H9 (cell line): ENCODE measurements around the gene CCDC172. TPM values are rescaled to one million over a fixed set of nuclear protein-coding genes. Genes with fewer than 3 reads are reported as not detected.

Source experiments
- DNase-seq: peaks from one replicate; pipeline ENCODE4 v3.0.0-alpha.2; 2017
- H2AFZ ChIP-seq: one replicate; pipeline ENCODE4 v1.6.1; 2013; ENCODE audit warnings: mild to moderate bottlenecking, low read length, control low read depth, moderate library complexity
- H2AK5ac ChIP-seq: 2 replicates; pipeline ENCODE4 v1.6.1; 2013; ENCODE audit warnings: low read length, control low read depth, mixed read lengths; ENCODE audit not compliant: insufficient read length
- H2BK120ac ChIP-seq: one replicate; pipeline ENCODE4 v1.6.1; 2013; ENCODE audit warnings: low read depth, mild to moderate bottlenecking, low read length, control low read depth, inconsistent platforms; ENCODE audit not compliant: poor library complexity, severe bottlenecking
- H2BK12ac ChIP-seq: 2 replicates; pipeline ENCODE4 v1.6.1; 2013; ENCODE audit warnings: low read length, control low read depth, mixed read lengths, low read depth; ENCODE audit not compliant: insufficient read length
- H2BK15ac ChIP-seq: 2 replicates; pipeline ENCODE4 v1.6.1; 2013; ENCODE audit warnings: low read depth, low read length, control low read depth
- H2BK20ac ChIP-seq: one replicate; pipeline ENCODE4 v1.6.1; 2013; ENCODE audit warnings: low read depth, mild to moderate bottlenecking, low read length, control low read depth, inconsistent platforms; ENCODE audit not compliant: poor library complexity, severe bottlenecking
- H2BK5ac ChIP-seq: 2 replicates; pipeline ENCODE4 v1.6.1; 2013; ENCODE audit warnings: low read length, control low read depth, mixed read lengths; ENCODE audit not compliant: insufficient read length
- H3K14ac ChIP-seq: 2 replicates; pipeline ENCODE4 v1.6.1; 2013; ENCODE audit warnings: low read length, control low read depth; ENCODE audit not compliant: insufficient read depth
- H3K18ac ChIP-seq: 2 replicates; pipeline ENCODE4 v1.6.1; 2013; ENCODE audit warnings: low read depth, mild to moderate bottlenecking, mixed read lengths, low read length, control low read depth; ENCODE audit not compliant: insufficient read length
- H3K23ac ChIP-seq: 2 replicates; pipeline ENCODE4 v1.6.1; 2013; ENCODE audit warnings: low read length, control low read depth, mixed read lengths, low read depth; ENCODE audit not compliant: insufficient read length
- H3K23me2 ChIP-seq: 2 replicates; pipeline ENCODE4 v1.6.1; 2013; ENCODE audit warnings: low read depth, mild to moderate bottlenecking, mixed read lengths, low read length, control low read depth; ENCODE audit not compliant: insufficient read length, poor library complexity, severe bottlenecking
- H3K27ac ChIP-seq: 2 replicates; pipeline ENCODE4 v1.5.1; 2013; ENCODE audit warnings: low read length, control low read depth, mixed read lengths, low read depth; ENCODE audit not compliant: insufficient read length
- H3K27me3 ChIP-seq: 2 replicates; pipeline ENCODE4 v1.6.1; 2013; ENCODE audit warnings: low read length, control low read depth, inconsistent platforms; ENCODE audit not compliant: insufficient read depth
- H3K4ac ChIP-seq: 2 replicates; pipeline ENCODE4 v1.6.1; 2013; ENCODE audit warnings: low read depth, mild to moderate bottlenecking, control low read depth, inconsistent platforms, low read length, moderate library complexity
- H3K4me1 ChIP-seq: 2 replicates; pipeline ENCODE4 v1.6.1; 2013; ENCODE audit warnings: low read length, control low read depth, inconsistent platforms; ENCODE audit not compliant: insufficient read depth
- H3K4me2 ChIP-seq: 2 replicates; pipeline ENCODE4 v1.6.1; 2013; ENCODE audit warnings: low read length, control low read depth, mixed read lengths; ENCODE audit not compliant: insufficient read length, insufficient read depth
- H3K56ac ChIP-seq: 2 replicates; pipeline ENCODE4 v1.6.1; 2013; ENCODE audit warnings: low read depth, mild to moderate bottlenecking, mixed read lengths, low read length, control low read depth; ENCODE audit not compliant: insufficient read length
- H3K79me1 ChIP-seq: 2 replicates; pipeline ENCODE4 v1.6.1; 2013; ENCODE audit warnings: low read depth, mild to moderate bottlenecking, moderate library complexity, low read length, control low read depth, inconsistent platforms; ENCODE audit not compliant: insufficient read depth, poor library complexity, severe bottlenecking
- H3K79me2 ChIP-seq: 2 replicates; pipeline ENCODE4 v1.6.1; 2013; ENCODE audit warnings: low read length, control low read depth, inconsistent platforms; ENCODE audit not compliant: insufficient read depth
- H3K9ac ChIP-seq: 2 replicates; pipeline ENCODE4 v1.6.1; 2013; ENCODE audit warnings: low read length, control low read depth, mixed read lengths; ENCODE audit not compliant: insufficient read length; ENCODE audit errors: extremely low read depth
- H3K9me3 ChIP-seq: one replicate; pipeline ENCODE4 v1.6.1; 2013; ENCODE audit warnings: low read depth, low read length, inconsistent platforms; ENCODE audit not compliant: control insufficient read depth
- H3T11ph ChIP-seq: one replicate; pipeline ENCODE4 v1.6.1; 2013; ENCODE audit warnings: mild to moderate bottlenecking, low read length, control low read depth, inconsistent platforms
- H4K20me1 ChIP-seq: one replicate; pipeline ENCODE4 v1.6.1; 2013; ENCODE audit not compliant: control insufficient read depth, insufficient read length, insufficient read depth
- H4K5ac ChIP-seq: 2 replicates; pipeline ENCODE4 v1.6.1; 2013; ENCODE audit warnings: low read depth, mild to moderate bottlenecking, mixed read lengths, low read length, control low read depth; ENCODE audit not compliant: insufficient read length
- H4K8ac ChIP-seq: replicated peaks from 2 replicates; pipeline ENCODE4 v1.6.1; 2013; ENCODE audit warnings: low read length, control low read depth, mixed read lengths, low read depth; ENCODE audit not compliant: insufficient read length
- H4K91ac ChIP-seq: 2 replicates; pipeline ENCODE4 v1.6.1; 2013; ENCODE audit warnings: low read depth, mild to moderate bottlenecking, moderate library complexity, mixed read lengths, low read length, control low read depth; ENCODE audit not compliant: insufficient read length
- H3K27ac Mint-ChIP-seq, 3 experiments: 2 replicates in 2 of 3; 3 replicates in 1 of 3; pipeline ENCODE4 v1.8.0; 2020 to 2021; ENCODE audit warnings: mixed read lengths in 3 of 3, mild to moderate bottlenecking in 1 of 3, moderate library complexity in 1 of 3
- H3K27me3 Mint-ChIP-seq: 2 replicates; pipeline ENCODE4 v1.8.0; 2021; ENCODE audit warnings: low read depth, mild to moderate bottlenecking, moderate library complexity, mixed read lengths
- H3K36me3 Mint-ChIP-seq, 3 experiments: 2 replicates in 2 of 3; 3 replicates in 1 of 3; pipeline ENCODE4 v1.8.0; 2020 to 2021; ENCODE audit warnings: low read depth in 3 of 3, mixed read lengths in 3 of 3; ENCODE audit not compliant: insufficient read depth in 1 of 3
- H3K4me1 Mint-ChIP-seq, 2 experiments: 2 replicates each; pipeline ENCODE4 v1.8.0; 2020; ENCODE audit warnings: mixed read lengths in 2 of 2
- H3K4me3 Mint-ChIP-seq, 2 experiments: 2 replicates in 1 of 2; 3 replicates in 1 of 2; pipeline ENCODE4 v1.8.0; 2020 to 2021; ENCODE audit warnings: mild to moderate bottlenecking in 2 of 2, mixed read lengths in 2 of 2, moderate library complexity in 1 of 2
- H3K9me3 Mint-ChIP-seq, 2 experiments: 2 replicates in 1 of 2; 3 replicates in 1 of 2; pipeline ENCODE4 v1.8.0; 2020; ENCODE audit warnings: mild to moderate bottlenecking in 2 of 2, mixed read lengths in 2 of 2, moderate library complexity in 1 of 2
- WGBS: extraction: QIAGEN DNeasy Blood & Tissue Kit; methylation state at CpG from one replicate; pipeline ENCODE4 v1.1.7; 2013; ENCODE audit warnings: missing lambda C conversion rate, low lambda C conversion rate, mixed read lengths; ENCODE audit not compliant: insufficient read length; ENCODE audit errors: extremely low coverage; 5-methylcytosine and 5-hydroxymethylcytosine counted together
- total RNA-seq: library from RNA; stranded (reverse); gene quantifications from 2 replicates; pipeline ENCODE4 v1.2.1, GENCODE V29; 2021
- TF ChIP-seq, protein P1 (sequence below): fragments of 200-600 bp; sonication (generic); conservative IDR thresholded peaks from 3 replicates; pipeline ENCODE4 v1.8.0; 2021; ENCODE audit warnings: antibody characterized with exemption, mild to moderate bottlenecking

The CCDC172 gene
- total RNA-seq, 1 experiment from 2014 or later = 1.3 TPM

DNA sequence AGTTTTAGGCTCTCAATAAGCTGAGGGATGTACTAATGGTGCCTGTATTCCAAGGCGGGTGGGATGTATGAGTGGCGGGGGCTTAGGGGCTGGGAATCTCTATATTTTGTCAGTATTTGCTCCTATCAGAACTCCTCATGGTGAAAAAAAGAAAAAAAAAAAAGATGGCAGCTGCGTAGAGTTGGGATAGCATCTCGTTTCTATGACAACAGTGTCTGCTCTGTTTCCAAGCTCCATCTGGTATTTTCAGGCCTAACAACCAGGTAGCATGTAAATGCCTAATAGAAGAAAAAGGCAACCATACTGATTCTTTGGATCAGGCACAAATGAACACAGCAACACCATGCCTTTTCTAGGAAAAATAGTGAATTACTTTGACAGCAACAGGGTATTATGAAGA lies 11.7 kb upstream of the CCDC172 start:
- Histone ChIP-seq H4K5ac (no peak overlapping the region), H4K20me1 (no peaks in the 10 kb centered on the region), H2AFZ (no peak overlapping the region), H4K91ac (no peak overlapping the region), H3K4ac (no peak overlapping the region), H2BK5ac (no peak overlapping the region), H3K9ac (no peak overlapping the region), H2BK20ac (no peak overlapping the region), H3K4me1 (no peaks in the 10 kb centered on the region; the same call in 1 of the 2 replicates), H3K4me2 (no peak overlapping the region), H3K18ac (no peak overlapping the region), H3K56ac (no peak overlapping the region), H4K8ac (no peak overlapping the region), H2AK5ac (no peak overlapping the region), H3K27ac (no peak overlapping the region), H3K79me1 (no peaks in the 10 kb centered on the region), H3K9me3 (no peaks in the 10 kb centered on the region), H3K23ac (no peak overlapping the region), H3K14ac (no peak overlapping the region), H3K23me2 (no peaks in the 10 kb centered on the region), H2BK15ac (no peak overlapping the region), H3T11ph (no peak overlapping the region), H2BK120ac (no peak overlapping the region), H3K27me3 (no peaks in the 10 kb centered on the region), H3K79me2 (no peaks in the 10 kb centered on the region; the same call in 1 of the 2 replicates), H2BK12ac (no peak overlapping the region)
- no CpG with 5 or more reads among the region's 4 CpGs for WGBS
- Mint-ChIP-seq H3K27ac (no peak overlapping the region), H3K36me3 (no peaks in the 10 kb centered on the region), H3K4me1 (peaks cover 4 to 7% of the 10 kb centered on the region in 2 experiments), H3K4me3 (no peak overlapping the region), H3K27me3 (no peaks in the 10 kb centered on the region), H3K9me3 (no peaks in the 10 kb centered on the region)
- TF ChIP-seq, protein P1, sequence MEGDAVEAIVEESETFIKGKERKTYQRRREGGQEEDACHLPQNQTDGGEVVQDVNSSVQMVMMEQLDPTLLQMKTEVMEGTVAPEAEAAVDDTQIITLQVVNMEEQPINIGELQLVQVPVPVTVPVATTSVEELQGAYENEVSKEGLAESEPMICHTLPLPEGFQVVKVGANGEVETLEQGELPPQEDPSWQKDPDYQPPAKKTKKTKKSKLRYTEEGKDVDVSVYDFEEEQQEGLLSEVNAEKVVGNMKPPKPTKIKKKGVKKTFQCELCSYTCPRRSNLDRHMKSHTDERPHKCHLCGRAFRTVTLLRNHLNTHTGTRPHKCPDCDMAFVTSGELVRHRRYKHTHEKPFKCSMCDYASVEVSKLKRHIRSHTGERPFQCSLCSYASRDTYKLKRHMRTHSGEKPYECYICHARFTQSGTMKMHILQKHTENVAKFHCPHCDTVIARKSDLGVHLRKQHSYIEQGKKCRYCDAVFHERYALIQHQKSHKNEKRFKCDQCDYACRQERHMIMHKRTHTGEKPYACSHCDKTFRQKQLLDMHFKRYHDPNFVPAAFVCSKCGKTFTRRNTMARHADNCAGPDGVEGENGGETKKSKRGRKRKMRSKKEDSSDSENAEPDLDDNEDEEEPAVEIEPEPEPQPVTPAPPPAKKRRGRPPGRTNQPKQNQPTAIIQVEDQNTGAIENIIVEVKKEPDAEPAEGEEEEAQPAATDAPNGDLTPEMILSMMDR = no peak
- DNase-seq = no peak
